Measurements from ENCODE around the gene LBHD2. TPM values are rescaled to one million over a fixed set of nuclear protein-coding genes. Genes with fewer than 3 reads are reported as not detected.

The LBHD2 gene
- total and polyA plus RNA-seq, 2 of the 13 experiments (the other 11 are each of a cell fraction or from before 2014, with no cell fraction given), result 0.67 to 1.00 TPM

DNA sequence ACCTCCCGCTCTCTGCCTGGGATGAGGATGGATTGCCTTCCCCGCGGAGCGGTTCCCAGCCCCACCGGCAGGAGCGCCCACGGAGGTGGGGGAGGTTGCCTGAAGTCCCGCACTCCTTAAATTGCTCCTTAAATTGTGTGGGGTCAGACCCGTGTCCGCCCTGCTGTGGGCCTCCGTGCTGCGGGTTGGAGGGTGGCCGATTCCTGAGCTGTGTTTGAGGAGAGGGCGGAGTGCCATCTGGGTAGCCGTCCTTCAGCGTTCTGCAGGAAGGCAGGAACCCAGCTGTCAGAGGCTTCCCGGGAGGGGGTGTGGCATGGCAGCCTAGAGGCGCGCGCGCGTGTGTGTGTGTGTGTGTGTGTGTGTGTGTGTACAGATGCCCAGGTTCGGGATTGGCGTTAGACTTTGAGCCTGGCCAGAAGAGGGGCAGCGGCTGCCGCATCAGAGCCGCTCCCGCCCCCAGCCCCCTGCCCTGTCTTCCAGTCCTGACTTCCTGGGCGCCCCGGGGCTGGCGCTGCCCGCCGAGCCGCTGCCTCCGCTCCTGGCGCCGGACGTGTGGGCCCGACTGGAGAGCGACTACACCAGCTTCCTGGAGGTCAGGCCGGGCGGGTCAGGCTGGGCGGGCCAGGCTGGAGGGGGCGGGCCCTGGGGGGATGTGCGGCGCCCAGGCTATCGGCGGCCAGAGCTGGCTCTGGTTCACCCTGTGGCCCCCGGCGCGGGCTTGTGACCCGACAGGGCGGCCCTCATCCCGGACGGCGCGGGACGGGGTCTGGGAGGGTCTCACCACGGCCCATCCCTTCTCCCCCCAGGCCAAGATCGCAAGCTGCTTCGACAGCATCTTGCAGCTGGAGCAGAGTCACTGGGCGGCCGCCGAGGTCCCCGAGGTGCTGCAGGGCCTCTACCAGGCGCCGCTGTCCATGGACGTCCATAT is 19.7 kb downstream of the LBHD2 start (continued):
- TF ChIP-seq RBM22 (optimal IDR thresholded peaks at IDR 0.05; ENCODE audit: low read length) (peak; percentile 55), MIER3 (CRISPR knock-in tag; IDR thresholded peaks at IDR 0.05; ENCODE audit: borderline replicate concordance) (no peak), MED8 (CRISPR knock-in tag; IDR thresholded peaks at IDR 0.05; ENCODE audit: insufficient replicate concordance) (peak; percentile 93), CERS6 (CRISPR knock-in tag; IDR thresholded peaks at IDR 0.05) (0 out of 2 replicates have a peak, but pooled peaks have one; percentile 21), HMGXB4 (CRISPR knock-in tag; IDR thresholded peaks at IDR 0.05; ENCODE audit: borderline replicate concordance in 1 of 2, low read depth in 1 of 2) (peak; percentile 30 to 50; a peak in 2 of 4 replicates), ZNF557 (CRISPR knock-in tag; IDR thresholded peaks at IDR 0.05) (peak; percentile 58; the same call in 1 of the 2 replicates), CCAR2 (optimal IDR thresholded peaks at IDR 0.05; ENCODE audit: low read depth, low read length) (peak; percentile 33), GATA4 (IDR thresholded peaks at IDR 0.05; ENCODE audit: borderline replicate concordance, low read depth) (peak; percentile 34; the same call in 1 of the 2 replicates), IRF2 (CRISPR knock-in tag; IDR thresholded peaks at IDR 0.05) (no peak; the same call in none of the 2 replicates), ZBTB7B (CRISPR knock-in tag; IDR thresholded peaks at IDR 0.05) (peak; percentile 74; the same call in 1 of the 2 replicates), BCL6 (CRISPR knock-in tag; IDR thresholded peaks at IDR 0.05) (0 out of 2 replicates have a peak, but pooled peaks have one; percentile 28)
- TF ChIP-seq, protein P1, sequence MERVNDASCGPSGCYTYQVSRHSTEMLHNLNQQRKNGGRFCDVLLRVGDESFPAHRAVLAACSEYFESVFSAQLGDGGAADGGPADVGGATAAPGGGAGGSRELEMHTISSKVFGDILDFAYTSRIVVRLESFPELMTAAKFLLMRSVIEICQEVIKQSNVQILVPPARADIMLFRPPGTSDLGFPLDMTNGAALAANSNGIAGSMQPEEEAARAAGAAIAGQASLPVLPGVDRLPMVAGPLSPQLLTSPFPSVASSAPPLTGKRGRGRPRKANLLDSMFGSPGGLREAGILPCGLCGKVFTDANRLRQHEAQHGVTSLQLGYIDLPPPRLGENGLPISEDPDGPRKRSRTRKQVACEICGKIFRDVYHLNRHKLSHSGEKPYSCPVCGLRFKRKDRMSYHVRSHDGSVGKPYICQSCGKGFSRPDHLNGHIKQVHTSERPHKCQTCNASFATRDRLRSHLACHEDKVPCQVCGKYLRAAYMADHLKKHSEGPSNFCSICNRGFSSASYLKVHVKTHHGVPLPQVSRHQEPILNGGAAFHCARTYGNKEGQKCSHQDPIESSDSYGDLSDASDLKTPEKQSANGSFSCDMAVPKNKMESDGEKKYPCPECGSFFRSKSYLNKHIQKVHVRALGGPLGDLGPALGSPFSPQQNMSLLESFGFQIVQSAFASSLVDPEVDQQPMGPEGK (CRISPR knock-in tag; IDR thresholded peaks at IDR 0.05), result peak; percentile 82
- TF ChIP-seq, protein P2, sequence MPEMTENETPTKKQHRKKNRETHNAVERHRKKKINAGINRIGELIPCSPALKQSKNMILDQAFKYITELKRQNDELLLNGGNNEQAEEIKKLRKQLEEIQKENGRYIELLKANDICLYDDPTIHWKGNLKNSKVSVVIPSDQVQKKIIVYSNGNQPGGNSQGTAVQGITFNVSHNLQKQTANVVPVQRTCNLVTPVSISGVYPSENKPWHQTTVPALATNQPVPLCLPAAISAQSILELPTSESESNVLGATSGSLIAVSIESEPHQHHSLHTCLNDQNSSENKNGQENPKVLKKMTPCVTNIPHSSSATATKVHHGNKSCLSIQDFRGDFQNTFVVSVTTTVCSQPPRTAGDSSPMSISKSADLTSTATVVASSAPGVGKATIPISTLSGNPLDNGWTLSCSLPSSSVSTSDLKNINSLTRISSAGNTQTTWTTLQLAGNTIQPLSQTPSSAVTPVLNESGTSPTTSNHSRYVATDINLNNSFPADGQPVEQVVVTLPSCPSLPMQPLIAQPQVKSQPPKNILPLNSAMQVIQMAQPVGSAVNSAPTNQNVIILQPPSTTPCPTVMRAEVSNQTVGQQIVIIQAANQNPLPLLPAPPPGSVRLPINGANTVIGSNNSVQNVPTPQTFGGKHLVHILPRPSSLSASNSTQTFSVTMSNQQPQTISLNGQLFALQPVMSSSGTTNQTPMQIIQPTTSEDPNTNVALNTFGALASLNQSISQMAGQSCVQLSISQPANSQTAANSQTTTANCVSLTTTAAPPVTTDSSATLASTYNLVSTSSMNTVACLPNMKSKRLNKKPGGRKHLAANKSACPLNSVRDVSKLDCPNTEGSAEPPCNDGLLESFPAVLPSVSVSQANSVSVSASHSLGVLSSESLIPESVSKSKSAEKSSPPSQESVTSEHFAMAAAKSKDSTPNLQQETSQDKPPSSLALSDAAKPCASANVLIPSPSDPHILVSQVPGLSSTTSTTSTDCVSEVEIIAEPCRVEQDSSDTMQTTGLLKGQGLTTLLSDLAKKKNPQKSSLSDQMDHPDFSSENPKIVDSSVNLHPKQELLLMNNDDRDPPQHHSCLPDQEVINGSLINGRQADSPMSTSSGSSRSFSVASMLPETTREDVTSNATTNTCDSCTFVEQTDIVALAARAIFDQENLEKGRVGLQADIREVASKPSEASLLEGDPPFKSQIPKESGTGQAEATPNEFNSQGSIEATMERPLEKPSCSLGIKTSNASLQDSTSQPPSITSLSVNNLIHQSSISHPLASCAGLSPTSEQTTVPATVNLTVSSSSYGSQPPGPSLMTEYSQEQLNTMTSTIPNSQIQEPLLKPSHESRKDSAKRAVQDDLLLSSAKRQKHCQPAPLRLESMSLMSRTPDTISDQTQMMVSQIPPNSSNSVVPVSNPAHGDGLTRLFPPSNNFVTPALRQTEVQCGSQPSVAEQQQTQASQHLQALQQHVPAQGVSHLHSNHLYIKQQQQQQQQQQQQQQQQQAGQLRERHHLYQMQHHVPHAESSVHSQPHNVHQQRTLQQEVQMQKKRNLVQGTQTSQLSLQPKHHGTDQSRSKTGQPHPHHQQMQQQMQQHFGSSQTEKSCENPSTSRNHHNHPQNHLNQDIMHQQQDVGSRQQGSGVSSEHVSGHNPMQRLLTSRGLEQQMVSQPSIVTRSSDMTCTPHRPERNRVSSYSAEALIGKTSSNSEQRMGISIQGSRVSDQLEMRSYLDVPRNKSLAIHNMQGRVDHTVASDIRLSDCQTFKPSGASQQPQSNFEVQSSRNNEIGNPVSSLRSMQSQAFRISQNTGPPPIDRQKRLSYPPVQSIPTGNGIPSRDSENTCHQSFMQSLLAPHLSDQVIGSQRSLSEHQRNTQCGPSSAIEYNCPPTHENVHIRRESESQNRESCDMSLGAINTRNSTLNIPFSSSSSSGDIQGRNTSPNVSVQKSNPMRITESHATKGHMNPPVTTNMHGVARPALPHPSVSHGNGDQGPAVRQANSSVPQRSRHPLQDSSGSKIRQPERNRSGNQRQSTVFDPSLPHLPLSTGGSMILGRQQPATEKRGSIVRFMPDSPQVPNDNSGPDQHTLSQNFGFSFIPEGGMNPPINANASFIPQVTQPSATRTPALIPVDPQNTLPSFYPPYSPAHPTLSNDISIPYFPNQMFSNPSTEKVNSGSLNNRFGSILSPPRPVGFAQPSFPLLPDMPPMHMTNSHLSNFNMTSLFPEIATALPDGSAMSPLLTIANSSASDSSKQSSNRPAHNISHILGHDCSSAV (CRISPR knock-in tag; IDR thresholded peaks at IDR 0.05; ENCODE audit: borderline replicate concordance), result no peak
